ENCODE results near the gene SAMD4B.

The SAMD4B gene

DNA sequence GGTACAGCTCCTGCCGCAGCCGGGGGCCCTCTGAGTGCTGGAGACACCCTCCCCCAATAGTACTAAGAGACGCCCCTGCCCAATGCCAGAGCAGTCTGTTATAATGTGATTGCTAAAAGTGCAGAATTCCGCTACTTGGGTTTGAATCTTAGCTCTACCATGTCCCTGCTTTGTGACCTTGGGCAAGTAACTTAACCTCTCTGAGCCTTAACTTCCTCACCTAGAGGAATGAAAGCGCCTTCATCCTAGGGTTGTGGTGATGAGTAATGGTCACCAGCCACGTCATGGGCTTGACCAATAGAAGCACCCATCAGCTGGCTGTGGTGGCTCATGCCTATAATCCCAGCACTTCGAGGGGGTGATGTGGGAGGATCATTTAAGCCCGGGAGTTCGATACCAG, 76.8 kb downstream of the SAMD4B start:
- H3K27ac ChIP-seq = no peak overlapping the region
- TF ChIP-seq, protein P1, sequence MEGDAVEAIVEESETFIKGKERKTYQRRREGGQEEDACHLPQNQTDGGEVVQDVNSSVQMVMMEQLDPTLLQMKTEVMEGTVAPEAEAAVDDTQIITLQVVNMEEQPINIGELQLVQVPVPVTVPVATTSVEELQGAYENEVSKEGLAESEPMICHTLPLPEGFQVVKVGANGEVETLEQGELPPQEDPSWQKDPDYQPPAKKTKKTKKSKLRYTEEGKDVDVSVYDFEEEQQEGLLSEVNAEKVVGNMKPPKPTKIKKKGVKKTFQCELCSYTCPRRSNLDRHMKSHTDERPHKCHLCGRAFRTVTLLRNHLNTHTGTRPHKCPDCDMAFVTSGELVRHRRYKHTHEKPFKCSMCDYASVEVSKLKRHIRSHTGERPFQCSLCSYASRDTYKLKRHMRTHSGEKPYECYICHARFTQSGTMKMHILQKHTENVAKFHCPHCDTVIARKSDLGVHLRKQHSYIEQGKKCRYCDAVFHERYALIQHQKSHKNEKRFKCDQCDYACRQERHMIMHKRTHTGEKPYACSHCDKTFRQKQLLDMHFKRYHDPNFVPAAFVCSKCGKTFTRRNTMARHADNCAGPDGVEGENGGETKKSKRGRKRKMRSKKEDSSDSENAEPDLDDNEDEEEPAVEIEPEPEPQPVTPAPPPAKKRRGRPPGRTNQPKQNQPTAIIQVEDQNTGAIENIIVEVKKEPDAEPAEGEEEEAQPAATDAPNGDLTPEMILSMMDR (IDR thresholded peaks at IDR 0.05) = no peak
- no peak overlapping the region for H3K4me3 ChIP-seq
- DNase-seq (ENCODE audit: low spot score) = no peak

DNA sequence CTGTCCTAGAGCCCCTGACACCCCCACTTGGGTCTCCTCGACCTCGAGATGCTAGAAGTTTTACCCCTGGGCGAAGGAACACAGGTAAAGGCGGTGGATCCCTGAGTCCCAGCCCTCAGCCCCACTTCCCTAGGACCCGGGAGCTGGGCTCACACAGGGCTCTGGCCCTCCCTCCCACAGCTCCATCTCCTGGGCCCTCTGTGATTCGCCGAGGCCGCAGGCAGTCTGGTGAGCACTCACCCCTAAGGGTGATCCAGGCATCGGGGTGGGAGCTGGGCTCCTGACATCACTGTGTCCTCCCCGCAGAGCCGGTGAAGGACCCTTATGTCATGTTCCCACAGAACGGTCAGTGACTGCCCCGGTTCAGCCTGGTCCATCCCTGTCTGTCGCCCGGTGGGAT, 78.5 kb downstream of the SAMD4B start:
- TF ChIP-seq, protein P1 (IDR thresholded peaks at IDR 0.05) = no peak
- Histone ChIP-seq H3K4me3 (no peak overlapping the region), H3K27ac (no peak overlapping the region)
- DNase-seq (ENCODE audit: low spot score) = peak; percentile 73

DNA sequence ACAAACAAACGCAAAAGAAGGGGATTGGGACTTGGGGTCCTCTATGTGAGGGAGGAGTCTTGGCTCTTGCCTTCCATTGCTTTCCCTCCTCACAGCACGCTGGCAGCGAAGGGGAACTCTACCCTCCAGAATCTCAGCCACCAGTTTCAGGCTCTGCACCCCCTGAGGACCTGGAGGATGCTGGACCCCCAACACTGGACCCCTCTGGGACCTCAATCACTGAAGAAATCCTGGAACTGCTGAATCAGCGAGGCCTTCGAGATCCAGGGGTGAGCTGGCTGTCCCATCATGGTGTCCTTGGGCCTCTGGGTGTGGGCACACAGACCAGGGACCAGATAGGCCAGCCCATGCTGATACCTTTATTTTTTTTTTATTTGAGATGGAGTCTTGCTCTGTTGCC, 79.8 kb downstream of the SAMD4B start:
- no peak overlapping the region for H3K4me3 ChIP-seq
- TF ChIP-seq, protein P1 (IDR thresholded peaks at IDR 0.05) = no peak
- no peak for DNase-seq (ENCODE audit: low spot score)
- H3K27ac ChIP-seq = no peak overlapping the region

DNA sequence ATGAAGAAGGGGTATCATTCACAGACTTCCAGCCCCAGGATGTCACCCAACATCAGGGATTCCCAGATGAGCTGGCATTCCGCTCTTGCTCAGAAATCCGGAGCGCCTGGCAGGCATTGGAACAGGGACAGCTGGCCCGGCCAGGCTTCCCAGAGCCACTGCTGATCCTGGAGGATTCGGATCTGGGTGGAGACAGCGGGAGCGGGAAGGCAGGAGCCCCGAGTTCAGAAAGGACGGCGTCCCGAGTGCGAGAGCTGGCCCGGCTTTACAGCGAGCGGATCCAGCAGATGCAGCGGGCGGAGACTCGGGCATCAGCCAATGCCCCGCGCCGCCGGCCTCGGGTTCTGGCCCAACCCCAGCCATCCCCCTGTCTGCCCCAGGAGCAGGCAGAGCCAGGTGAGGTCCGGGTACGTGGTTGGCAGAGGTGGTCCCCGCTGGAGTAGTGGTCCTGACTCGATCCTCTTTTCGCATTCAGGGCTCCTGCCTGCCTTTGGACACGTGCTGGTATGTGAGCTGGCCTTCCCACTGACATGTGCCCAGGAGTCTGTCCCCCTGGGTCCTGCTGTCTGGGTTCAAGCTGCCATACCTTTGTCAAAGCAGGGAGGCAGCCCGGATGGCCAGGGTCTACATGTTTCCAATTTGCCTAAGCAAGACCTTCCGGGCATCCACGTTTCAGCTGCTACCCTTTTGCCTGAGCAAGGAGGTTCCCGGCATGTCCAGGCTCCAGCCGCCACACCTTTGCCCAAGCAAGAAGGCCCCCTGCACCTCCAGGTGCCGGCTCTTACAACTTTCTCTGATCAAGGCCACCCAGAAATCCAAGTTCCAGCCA, 81.3 kb downstream of the SAMD4B start:
- TF ChIP-seq, protein P1 (IDR thresholded peaks at IDR 0.05) = no peak
- H3K27ac ChIP-seq = no peak overlapping the region
- H3K4me3 ChIP-seq = no peak overlapping the region
- DNase-seq (ENCODE audit: low spot score) = peak; percentile 70

DNA sequence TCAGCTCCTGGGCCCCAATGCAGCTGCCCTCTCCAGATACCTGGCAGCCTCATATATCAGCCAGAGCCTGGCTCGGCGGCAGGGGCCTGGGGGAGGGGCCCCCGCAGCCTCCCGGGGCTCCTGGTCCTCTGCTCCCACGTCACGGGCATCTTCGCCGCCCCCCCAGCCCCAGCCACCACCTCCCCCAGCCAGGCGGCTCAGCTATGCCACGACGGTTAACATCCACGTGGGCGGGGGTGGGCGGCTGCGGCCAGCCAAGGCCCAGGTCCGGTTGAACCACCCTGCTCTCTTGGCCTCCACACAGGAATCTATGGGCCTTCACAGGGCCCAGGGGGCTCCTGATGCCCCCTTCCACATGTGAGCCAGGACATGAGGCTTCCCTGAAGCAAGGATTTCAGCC, 82.7 kb downstream of the SAMD4B start:
- no peak overlapping the region for H3K4me3 ChIP-seq
- TF ChIP-seq, protein P1 (IDR thresholded peaks at IDR 0.05) = no peak
- peak; percentile 72 for DNase-seq (ENCODE audit: low spot score)
- H3K27ac ChIP-seq = no peak overlapping the region

DNA sequence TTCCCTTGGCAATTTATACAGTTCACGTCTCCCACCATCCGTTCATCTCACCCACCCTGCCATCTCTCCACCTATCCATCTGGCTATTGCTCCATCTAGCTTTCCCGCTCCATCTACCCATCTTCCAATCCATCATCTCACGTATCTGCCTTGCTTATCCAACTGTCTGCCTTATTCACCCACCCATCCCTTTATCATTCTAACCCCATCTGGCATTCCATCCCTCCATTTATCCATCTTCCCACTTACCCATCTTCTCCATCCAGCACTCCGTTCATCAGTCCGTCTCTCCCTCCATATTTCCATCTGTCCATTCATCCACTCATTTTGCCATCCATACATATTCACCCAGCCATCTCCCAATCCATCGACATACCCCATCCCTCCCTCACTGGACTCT, 83.5 kb downstream of the SAMD4B start:
- TF ChIP-seq, protein P1 (IDR thresholded peaks at IDR 0.05) = no peak
- H3K4me3 ChIP-seq = no peak overlapping the region
- no peak overlapping the region for H3K27ac ChIP-seq
- no peak for DNase-seq (ENCODE audit: low spot score)

DNA sequence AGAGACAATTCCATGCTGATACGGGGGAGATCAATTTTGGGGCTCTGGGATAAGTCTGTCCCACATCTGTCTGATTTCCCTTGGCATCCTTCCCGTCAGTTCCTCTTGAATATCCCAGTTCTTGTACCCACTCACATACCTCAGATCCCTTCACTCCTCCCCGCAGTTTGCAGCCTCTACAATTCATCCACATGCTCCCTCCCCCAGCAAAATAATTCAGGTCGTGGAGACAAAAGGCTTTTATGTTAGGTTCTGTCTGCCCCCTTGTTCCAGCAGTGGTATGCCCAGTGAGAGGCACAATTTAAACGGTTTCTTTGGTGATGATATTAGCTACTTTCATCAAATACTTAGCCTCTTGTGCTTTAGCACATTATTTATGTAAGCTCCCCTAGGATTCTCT, 83.9 kb downstream of the SAMD4B start:
- TF ChIP-seq, protein P1 (IDR thresholded peaks at IDR 0.05) = no peak
- no peak overlapping the region for H3K27ac ChIP-seq
- DNase-seq (ENCODE audit: low spot score) = no peak
- H3K4me3 ChIP-seq = no peak overlapping the region
